RKO (cell line): ENCODE measurements around the gene GNAT1.

ENCODE experiments used
- DNase-seq: peaks from one replicate; pipeline ENCODE4 v3.0.0-alpha.2; 2016; ENCODE audit warnings: low spot score

Gene GNAT1

DNA sequence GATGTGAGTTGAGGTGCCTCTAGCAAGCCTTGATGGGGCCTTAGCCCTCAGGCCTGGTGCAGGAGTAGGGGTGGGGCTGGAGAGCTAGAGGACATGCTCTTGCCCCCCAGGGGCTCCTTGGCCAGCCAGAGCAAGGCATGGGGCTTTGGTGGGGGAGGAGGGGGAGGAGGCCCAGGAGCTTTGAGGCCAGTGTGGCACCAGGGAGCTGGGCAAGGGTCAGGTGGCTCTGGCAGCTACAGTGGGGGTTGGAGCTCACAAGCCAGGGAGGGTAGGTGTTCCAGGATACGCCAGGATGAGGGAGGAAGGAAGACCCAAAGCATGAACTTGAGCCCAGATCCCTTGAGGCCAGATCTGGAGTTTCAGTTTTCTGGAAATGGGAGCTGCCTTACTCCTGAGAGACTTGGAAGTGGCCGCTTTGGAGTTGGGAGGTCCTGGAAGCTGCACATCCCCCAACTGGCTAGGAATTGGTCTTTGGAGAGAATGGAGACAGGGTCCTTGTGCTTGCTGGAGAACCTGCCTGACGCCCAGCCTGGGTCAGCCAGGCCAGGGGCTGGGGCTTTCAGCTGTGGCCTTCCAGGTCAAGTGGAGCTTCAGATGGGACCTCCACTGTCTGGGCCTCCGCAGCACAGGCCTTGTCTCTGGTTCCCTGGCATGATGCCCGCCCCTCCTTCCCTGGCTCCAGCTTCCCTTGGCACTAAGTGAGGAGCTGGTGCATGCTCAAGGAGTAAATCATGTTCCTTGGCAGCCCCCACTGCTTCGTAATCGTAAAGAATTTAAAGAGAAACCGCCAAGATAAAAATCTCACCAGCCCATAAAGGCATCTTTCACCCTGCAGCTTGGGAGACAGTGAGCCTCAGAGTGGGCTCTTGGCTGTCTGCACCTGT is 27.6 kb upstream of the GNAT1 start:
- peak; percentile 13 for DNase-seq

DNA sequence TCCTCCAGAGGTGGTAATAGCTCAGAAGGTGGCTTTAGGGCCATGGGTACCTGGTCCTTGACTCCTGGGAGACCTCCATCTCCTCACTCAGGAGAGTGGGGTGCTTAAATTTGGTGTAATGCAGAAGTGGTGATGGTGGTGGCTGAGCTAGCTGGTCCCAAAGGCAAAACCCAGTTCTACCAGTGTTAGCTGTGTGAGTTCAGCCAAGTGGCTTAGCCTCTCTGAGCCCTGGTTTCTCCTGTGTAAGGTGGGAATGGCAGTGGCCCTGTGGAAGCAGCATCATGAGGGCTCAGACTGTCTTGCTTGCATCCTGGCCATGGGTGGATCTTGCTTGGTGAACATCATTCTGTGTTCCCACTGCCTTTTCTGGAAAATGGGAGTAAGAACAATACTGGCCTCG is 26.9 kb upstream of the GNAT1 start:
- DNase-seq = no peak

DNA sequence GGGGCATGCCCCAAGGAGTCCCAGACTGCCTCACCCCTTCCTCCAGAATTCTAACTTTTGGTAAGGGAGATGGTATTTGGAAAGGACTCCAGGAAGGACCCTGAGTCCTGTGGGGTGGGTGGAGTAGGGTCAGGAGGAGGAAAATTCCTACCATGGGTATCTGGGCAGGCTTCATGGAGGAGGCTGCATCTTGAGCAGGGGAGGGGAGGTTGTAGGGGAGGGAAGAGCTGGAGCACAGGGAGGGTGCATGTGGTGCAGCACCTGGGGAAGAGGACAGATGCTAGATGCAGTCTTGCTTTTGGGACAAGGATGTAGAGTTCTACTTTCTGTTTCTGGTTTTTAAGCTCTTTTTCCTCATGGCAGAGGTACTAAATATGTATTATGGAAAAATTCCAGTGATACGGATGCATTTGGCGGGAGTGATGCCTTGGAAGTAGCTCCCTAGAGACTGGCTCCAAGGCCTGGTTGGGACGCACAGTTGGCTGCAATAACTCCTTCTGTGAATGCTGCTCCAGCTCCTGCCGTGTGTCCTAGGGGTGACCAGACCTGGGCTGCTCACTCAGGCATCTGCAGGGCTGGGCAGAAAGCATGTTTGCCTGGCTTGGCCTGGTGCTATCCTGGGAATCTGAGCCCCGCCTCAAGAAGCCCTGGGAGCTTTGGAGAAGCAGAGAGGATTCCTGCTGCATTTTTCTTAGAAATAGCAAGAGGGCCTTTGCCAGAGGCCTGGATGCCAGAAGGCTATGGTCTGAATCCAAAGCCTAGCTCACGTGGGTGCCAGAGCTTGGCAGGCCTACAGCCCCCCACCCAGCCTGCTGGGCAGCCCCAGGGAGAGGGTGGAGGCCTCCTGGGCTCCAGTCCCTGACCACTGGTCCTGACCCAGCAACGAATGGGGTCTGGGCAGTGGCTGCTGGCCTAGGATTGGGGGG is 26.2 kb upstream of the GNAT1 start:
- no peak for DNase-seq

DNA sequence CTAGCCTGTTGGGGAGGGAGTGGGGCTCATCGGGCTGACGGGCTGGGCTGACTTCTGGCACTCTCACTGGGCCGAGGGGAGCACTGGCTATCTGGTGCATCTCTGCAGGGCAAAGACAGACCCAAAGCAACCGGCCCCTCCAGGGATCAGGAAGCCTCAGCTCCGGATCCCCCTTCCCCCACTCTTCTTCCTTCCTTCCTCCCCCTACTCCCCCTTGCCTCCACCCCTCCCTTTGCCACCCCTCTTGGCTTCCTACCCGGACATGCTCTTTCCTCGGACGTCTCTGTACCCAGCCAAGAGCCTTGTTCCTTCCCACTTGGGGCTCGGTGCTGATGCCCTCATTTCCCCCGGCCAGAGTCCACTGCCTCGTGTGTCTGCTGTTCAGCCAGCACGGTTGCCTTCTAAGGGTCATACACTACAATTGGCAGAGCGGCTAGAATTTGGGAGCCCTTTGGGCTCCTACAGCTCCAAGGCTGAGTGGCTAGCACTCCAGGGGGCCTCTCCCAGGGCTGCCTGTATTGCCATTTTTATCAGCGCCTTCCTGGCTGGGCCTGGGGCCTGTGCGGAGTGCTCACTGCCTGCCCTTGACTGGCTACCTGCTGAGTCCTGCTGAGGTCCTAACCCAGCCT is 25.4 kb upstream of the GNAT1 start:
- DNase-seq = no peak

DNA sequence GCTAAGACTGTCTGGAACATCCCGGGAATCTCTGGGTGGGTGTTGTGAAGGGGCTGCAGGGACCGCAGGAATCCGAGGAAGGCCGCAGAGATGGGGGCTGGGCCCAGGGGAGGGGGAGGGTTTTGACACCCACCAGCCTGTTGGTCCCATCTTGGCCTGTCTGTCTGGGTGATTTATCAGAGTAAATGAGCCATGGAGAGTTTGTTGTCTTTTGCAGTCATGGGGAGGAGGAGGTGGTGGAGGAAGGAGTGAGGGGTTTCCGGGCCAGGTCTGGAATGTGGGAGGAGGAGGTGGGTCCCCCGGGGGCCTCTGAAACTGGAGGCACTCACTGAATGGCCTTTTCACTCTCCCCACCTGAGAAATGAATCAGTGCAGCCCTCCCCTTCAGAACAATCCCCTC is 24.8 kb upstream of the GNAT1 start:
- DNase-seq = no peak

DNA sequence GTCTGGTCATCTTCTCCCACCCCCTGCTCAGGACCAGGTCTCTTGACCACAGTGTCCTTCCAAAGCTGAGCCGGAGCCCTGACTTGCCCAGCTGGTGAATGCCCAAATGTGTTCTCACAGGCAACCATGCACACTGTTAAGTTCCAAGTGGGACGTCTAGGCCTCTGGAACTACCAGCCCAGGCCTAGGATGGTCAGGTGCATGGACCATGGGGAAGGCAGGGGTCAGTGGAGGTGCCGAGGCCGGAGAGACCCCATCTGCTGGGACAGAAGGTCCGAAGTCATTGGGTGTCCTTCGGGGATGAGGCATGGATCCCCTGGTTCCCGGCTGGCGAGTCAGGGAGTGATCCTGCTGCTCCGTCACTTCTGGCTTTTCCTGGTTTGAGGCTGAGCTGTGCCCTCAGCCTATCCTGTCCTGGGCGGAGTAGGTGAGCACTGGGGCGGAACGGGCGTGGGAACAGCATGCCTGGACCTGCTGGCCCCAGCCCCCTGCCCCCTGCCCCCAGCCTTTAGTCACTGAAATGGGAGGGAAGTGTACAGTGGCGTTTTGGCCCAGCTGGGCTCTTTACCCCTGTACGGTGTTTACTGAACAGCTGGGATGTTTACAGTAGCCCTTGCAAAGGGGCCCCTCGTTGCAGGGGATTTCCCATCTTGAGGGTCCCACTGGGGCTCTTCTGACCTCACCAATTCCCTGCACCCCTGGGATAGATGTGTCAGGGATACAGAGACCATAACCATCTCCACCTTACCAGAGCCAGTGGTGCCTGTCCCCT is 24.2 kb upstream of the GNAT1 start:
- DNase-seq = no peak

DNA sequence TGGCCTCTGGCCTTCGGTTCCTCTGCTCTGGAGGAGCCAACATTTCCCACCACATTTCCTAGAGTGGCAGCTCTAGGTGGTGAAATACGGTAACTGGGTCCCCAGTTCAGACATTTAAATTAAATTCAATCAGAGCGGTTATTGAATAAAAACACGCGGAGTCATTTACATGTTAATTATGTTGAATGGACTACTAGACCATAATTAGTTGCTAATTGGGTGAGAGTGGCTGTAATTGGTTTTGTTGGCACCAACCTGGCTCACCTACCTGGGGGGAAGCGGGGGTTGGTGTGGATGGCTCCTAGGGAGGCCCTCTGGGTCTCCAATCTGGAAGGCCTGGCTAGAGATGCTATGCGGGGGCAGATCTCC is 23.6 kb upstream of the GNAT1 start:
- DNase-seq = no peak

DNA sequence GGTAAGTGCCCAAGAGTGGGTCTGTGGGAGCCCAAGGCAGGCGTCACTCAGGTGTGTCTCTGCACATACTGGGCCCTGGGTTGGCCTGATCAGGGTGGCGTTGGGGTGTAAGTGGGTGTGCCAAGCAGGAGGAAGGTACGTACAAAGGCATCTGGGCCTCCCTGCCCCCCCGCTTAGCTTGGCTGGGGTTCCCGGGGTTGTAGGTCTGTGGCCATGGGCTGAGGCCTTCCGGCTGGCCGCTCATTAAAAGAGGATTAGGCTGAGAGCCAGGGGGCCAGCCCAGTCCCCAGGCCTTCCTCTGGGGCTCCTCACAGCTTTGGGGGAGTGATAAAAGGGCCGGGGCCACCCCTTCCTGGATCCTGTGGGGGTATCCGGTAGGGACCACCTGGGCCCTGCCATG is 23.0 kb upstream of the GNAT1 start:
- no peak for DNase-seq

DNA sequence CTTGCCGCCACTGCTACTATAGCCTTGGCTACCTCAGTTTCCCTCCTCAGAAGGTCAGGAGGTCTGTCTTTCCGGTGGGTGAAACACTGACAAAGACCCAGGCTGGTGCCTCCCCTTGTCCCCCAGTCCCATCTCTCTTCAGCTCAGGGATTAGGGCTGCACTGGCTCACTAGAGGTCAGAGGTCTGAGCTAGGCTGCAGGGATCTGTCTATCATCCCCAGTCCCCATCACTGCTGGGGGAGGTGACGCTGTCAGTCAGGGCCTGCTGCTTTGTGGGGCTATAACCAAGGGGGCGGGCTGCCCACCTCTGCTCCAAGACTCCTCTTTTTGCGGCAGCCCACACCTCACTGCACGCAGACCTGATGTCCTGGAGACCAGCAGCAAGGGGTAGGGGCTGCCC is 22.6 kb upstream of the GNAT1 start:
- DNase-seq = no peak

DNA sequence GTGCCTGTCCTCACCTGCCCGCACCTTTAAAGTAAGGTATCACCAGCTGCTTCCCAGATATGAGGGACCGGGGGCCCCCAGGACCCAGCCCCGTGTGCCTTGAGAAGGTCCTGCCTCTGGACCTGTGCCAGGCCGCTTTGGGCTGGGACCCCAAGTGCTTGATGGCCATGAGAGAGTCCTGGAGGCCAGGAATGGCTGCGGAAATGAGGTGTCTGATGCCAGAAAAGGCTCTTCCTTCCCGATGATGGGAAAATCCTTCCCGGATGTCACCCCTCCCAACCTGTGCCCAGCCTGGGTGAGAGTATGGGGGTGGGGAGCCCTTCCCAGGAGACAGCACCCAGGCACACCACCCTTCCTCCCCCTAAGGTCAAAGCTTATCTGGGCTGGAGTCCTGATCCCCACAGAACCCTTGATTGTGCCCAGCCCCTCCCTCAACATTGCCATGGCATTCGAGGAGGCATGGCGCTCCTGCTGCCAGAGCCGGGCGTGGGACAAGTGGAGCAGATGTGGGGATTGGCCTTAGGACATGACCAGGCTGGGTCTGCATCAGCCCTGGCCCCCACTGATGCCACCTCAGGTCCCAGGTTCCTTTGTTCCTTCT is 22.1 kb upstream of the GNAT1 start:
- no peak for DNase-seq

DNA sequence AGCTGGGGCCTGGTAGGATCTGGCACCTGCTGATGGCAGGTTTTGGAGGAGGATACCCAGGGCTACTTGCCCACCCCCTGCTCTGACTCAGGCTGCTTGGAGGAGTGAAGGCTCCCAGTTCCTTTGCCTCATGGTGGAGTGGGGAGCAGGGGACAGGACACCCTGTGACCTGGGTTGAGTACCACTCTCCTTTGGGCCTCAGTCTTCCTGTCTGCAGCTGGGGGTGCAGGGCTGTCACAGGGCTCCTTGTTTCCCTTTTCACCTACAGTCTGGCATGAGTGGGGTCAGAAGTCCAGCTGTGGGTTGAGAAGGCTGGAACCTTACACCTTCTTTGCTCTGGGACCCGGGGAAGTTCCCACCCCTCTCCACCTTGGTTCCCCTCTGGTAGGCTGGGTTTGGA is 21.6 kb upstream of the GNAT1 start:
- DNase-seq = no peak

DNA sequence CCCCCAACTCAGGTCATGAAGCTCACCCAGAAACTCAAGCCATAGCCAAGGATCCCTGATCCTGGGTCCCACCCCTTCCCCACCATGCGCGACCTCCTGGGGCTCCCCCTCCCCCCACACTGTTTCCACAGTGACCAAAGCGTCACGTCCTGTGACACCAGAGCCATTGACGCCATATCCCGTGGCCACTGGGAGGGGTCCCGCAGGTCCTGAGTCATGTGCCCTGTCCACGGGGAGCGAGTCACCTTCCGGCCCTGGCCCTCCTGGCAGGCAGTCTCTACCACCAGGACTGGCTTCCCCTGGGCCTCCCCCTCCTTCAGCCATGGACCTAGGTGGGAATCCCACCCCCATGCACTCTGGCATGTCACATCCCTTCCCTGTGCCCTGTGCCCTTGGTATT is 20.7 kb upstream of the GNAT1 start:
- DNase-seq = peak; percentile 48

DNA sequence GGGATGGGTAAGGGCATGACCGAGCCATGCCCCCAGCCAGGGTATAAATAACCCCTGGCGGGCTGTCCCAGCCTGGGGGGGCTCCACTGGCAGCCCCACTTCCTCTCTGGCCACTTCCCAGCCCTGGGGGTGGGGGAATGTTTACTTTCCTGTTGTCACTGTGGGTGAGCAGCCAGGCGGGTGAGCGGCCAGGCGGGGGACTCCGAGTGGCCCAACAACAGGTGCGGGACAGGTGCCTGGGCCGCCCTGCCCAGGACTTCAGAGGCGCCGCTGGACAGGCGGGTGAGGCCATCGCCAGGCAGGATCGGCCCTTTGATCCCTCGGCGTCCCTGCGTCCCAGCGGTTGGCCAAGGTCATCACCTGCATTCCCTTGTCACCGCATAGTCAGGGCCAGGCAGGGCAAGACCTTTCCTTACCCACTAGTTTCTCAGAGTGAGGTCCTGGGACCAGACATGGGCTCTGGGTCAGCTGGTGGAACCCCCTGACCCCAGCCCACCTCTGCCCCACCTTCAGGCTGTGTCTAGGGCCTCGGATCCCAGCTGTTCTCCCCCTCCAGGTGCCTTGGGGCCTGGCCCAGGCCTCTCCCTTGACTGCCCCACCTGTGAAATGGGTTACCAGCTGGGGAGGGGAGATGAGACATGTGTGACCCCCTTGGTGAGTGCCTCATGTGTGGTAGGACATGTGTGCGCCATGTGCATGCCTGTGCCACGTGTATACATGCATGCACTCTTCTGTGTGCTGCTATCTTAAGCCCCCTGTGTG is 19.7 kb upstream of the GNAT1 start:
- no peak for DNase-seq

DNA sequence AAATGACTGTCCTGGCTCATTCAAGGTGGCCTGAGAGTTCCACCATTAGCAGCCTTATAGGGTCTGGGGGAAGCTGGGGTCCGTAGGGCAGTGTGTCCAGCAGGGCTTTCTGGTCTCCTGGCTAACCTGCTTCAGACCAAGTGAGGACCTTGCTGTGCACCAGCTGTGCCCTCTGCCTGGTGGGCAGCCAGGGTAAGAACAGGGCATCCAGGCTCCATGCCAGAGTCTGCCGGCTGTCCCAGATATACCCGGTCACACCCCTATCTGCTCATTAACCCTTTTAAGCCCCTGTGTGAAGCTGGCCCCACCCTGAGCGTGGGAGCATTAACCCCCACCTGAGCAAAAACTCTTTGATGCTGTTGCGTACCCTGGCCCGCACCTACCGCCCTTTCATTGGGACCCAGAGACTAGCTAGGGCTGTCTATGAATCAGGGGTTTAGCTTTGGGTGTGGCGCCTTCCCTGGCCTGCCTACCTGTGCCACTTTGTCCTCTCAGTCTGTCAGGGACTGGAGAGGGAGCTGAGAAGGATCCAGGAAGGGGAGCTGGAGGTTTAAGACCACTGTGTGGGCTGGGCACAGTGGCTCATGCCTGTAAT is 18.7 kb upstream of the GNAT1 start:
- no peak for DNase-seq

DNA sequence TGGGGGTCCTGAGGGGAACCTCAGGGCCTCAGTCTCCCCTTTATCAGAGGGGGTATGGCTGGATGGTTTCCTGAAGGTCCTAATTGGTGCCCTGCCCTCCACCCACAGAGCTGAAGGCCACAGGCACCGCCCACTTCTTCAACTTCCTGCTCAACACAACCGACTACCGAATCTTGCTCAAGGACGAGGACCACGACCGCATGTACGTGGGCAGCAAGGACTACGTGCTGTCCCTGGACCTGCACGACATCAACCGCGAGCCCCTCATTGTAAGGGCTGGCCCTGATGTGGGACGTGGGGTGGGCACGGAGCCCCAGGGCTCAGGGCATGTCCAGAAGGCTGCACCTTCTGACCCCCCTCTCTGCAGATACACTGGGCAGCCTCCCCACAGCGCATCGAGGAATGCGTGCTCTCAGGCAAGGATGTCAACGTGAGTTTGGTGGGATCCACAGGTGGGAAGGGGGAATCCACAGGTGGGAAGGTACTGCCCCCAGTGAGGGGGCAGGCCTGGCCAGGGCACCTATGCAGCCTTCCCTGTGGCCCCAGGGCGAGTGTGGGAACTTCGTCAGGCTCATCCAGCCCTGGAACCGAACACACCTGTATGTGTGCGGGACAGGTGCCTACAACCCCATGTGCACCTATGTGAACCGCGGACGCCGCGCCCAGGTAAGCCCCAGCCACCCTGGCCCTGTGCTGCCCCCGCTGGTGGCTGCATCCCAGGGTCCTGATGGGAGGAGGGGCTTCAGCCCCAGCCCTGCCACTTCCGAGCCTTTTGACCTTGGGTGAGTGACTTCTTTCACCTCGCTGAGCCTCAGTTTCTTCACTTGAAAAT is 17.5 kb upstream of the GNAT1 start:
- no peak for DNase-seq

DNA sequence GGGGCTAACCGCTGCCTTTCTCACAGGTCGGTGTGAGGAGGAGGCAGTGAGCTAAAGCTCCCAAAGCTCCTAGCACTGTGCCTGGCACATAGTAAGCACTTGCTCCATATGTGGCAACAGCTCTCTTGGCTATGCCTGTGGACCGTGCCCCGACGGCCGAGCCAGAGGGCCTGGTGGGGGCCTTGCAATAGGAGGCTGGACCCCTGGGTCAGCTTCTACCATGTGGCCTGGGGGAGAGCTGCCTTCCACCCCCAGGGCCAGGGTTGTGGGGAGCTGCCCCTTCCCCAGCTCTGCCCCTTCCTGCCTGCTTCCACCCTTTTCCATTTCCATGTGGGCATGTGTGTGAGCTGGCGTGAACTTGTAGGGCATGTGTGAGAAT is 16.9 kb upstream of the GNAT1 start:
- no peak for DNase-seq

DNA sequence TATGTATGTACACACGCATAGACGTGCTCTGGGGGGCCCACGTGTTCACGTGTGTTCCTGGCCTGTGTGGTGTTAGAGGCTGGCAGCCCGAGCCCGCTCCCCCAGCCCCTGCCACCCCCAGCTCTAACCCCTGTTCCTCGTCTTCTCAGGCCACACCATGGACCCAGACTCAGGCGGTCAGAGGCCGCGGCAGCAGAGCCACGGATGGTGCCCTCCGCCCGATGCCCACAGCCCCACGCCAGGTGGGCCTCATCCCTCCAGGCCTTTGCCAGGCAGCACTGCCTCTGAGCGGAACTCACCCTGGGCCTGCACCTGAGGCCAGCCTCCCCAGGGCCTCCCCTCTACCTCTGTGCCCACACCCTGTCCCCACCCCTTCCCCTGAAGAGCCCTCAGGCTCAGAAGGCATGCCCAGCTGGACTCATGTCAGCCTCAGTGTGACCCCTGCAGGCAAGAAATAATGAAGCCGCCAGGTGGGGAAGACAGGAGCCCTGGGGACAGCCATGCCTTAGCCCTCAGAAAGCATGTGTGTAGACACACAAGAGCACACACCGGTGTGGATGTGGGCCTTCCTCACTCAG is 16.4 kb upstream of the GNAT1 start:
- DNase-seq = no peak

DNA sequence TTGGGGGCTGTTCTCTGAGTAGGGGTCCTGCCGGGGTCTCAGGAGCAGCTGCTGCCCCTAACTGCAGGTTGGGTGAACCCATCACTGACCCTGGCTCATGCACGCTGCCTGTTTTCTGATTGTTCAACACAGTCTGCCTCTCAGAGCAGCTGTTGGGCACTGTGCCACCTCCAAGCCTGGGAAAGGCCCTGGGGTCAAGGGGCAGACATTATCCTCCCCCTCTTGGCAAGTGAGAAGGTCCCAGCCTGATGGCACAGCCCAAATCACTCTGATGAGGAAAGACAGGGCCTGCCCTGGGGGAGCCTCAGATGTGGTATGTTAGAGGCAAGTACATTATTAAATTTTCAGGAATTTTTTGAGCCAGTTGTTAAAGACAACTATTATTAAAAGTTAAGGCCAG is 14.1 kb upstream of the GNAT1 start:
- DNase-seq = no peak

DNA sequence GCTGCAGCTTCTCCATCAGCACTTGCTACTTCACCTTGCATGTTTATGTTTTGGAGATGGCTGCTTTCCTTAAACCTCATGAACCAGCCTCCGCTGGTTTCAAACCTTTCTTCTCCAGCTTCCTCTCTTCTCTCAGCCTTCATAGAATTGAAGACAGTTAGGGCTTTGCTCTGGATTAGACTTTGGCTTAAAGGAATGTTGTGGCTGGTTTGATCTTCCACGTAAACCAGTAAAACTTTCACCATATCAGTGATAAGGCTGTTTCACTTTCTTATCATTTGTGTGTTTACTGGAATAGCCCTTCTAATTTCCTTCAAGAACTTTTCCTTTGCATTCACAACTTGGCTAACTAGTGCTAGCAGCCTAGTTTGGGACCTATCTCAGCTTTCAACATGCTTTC is 11.7 kb upstream of the GNAT1 start:
- no peak for DNase-seq
